Measurements from ENCODE around the gene VAV2.

VAV2 gene

DNA sequence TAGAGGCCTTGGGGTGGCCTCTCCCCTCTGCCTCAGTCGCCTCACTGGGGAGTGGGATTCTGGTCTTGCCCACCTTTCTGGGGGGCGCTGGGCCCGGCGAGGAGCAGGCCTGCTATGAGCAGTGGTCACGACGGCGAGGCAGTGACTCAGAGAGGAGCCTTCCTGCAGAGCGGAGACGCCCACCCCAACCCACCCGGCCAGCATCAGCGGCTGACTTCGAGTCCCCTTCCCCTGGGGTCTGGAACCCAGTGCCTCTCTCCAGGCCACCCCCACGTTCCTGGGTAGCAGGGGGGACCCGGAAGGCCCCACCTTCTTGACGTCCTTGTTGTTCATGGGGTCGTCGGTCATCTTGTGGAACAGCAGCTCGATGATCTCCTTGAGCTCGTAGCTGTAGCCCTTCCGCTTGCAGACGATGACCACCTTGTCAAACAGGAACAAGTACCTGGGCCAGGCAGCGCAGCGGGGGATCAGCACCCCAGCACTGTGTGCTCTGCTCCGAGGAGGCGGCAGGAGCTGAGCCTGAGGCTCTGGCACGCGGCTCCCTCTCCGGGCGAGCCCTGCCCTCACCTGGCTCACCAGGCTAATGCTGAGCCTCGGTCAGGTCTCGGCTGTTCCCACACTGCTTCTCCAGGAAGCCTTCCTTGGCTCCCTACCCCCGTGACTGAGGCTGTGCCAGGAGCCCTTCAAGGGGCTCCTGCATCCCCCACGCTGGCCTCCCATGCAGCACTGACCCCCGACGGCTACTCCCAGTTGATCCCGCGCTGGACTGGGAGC, 203.9 kb downstream of the VAV2 start:
- H3K36me3 ChIP-seq (ENCODE audit: insufficient read depth, low read length), result no peaks in the 10 kb centered on the region
- no peak overlapping the region for H3K4me3 ChIP-seq (ENCODE audit: low read depth, low read length)
- H3K27me3 ChIP-seq (ENCODE audit: insufficient read depth, low read length), result no peaks in the 10 kb centered on the region
- no peaks in the 10 kb centered on the region for H3K79me2 ChIP-seq (ENCODE audit: control insufficient read depth, insufficient read depth, low read length, unreplicated experiment)
- peaks cover 2% of the 10 kb centered on the region for H3K4me1 ChIP-seq (ENCODE audit: control insufficient read depth, insufficient read depth, low read length, unreplicated experiment)
- H2AFZ ChIP-seq (ENCODE audit: low read length, unreplicated experiment), result no peak overlapping the region
- no peak overlapping the region for H3K27ac ChIP-seq (ENCODE audit: low read depth, low read length)

DNA sequence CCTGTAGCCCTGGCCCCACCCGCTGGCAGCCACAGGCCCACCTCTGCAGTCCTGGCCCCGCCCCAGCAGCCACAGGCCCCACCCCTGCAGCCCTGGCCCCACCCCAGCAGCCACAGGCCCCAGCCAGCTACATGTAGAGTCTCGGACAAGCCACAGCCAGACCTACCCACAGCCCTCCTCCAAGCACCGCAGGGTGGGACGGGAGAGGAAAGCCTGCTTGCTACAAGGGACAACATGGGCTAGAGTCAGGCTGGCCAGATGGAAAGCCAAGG, 204.4 kb downstream of the VAV2 start:
- H3K27ac ChIP-seq (ENCODE audit: low read depth, low read length), result no peak overlapping the region
- no peaks in the 10 kb centered on the region for H3K36me3 ChIP-seq (ENCODE audit: insufficient read depth, low read length)

DNA sequence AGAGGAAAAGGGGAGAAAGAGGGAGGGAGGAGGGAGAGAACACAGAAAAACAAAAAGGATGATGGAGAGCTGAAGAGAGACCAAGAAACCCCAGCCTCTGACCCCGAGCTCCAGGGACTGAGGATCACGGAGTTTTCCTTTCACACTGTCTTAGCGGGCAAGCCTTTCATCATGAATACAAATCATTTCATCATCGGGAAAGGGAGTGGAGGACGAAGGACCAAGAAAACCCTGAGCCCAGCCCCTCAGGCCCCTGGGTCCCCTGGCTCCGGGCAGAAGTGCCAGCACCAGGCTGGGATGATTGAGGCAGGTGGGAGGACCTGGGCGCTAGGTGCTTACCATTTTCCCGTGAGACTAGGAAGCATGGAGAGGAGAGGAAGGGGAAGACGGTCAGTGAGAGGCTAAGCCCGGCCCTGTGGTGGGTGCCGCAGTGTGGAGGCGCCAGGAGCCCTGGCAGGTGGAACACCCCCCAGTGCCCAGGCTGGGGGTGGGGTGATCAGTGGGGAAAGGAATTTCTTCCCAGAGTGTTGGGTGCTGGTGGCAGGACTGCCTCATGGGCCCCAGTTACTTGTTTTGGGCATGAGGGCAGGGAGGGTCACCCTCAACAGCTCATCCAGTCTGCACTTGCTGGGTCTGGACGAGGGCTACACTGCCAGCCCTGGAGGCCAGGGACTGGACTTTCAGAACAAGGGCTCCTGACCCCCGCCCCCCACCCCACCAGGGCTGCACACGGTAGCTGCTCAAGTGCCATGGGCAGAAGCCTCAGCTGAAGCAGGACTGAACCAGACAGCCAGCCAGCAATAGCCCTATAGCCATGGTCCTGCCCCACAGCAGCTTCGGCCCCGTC, 205.0 kb downstream of the VAV2 start:
- Histone ChIP-seq H3K4me1 (ENCODE audit: control insufficient read depth, insufficient read depth, low read length, unreplicated experiment) (no peaks in the 10 kb centered on the region), H3K27me3 (ENCODE audit: insufficient read depth, low read length) (no peaks in the 10 kb centered on the region), H3K4me3 (ENCODE audit: low read depth, low read length) (no peak overlapping the region), H3K79me2 (ENCODE audit: control insufficient read depth, insufficient read depth, low read length, unreplicated experiment) (no peaks in the 10 kb centered on the region), H3K36me3 (ENCODE audit: insufficient read depth, low read length) (no peaks in the 10 kb centered on the region), H3K27ac (ENCODE audit: low read depth, low read length) (no peak overlapping the region), H2AFZ (ENCODE audit: low read length, unreplicated experiment) (no peak overlapping the region)

More for the DNA sequence above, 204.4 kb downstream of the VAV2 start:
- H3K27me3 ChIP-seq (ENCODE audit: insufficient read depth, low read length), result no peaks in the 10 kb centered on the region
- no peak overlapping the region for H2AFZ ChIP-seq (ENCODE audit: low read length, unreplicated experiment)
- H3K4me3 ChIP-seq (ENCODE audit: low read depth, low read length), result no peak overlapping the region
- H3K4me1 ChIP-seq (ENCODE audit: control insufficient read depth, insufficient read depth, low read length, unreplicated experiment), result no peaks in the 10 kb centered on the region
- H3K79me2 ChIP-seq (ENCODE audit: control insufficient read depth, insufficient read depth, low read length, unreplicated experiment), result no peaks in the 10 kb centered on the region

DNA sequence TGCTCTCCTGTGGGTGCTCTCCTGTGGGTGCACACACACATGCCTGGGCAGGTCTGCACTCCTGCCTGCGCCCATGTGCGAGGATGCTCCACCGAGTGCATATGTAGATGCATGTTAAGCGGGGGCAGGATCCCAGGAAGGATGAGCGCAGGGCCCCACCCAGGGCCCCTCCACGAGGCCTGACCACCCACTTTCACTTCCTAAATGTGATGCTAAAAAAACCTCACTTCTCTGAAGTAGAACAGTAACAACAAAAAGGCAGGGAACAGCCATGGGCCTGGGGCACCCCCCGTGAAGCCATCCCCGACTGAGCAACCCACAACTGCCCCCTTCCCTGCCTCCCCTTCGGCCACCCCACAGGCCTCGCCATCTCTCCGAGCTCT, 205.8 kb downstream of the VAV2 start:
- Histone ChIP-seq H3K4me3 (ENCODE audit: low read depth, low read length) (no peak overlapping the region), H3K4me1 (ENCODE audit: control insufficient read depth, insufficient read depth, low read length, unreplicated experiment) (no peaks in the 10 kb centered on the region), H3K79me2 (ENCODE audit: control insufficient read depth, insufficient read depth, low read length, unreplicated experiment) (no peaks in the 10 kb centered on the region), H3K27ac (ENCODE audit: low read depth, low read length) (no peak overlapping the region), H3K36me3 (ENCODE audit: insufficient read depth, low read length) (no peaks in the 10 kb centered on the region), H3K27me3 (ENCODE audit: insufficient read depth, low read length) (no peaks in the 10 kb centered on the region), H2AFZ (ENCODE audit: low read length, unreplicated experiment) (no peak overlapping the region)

DNA sequence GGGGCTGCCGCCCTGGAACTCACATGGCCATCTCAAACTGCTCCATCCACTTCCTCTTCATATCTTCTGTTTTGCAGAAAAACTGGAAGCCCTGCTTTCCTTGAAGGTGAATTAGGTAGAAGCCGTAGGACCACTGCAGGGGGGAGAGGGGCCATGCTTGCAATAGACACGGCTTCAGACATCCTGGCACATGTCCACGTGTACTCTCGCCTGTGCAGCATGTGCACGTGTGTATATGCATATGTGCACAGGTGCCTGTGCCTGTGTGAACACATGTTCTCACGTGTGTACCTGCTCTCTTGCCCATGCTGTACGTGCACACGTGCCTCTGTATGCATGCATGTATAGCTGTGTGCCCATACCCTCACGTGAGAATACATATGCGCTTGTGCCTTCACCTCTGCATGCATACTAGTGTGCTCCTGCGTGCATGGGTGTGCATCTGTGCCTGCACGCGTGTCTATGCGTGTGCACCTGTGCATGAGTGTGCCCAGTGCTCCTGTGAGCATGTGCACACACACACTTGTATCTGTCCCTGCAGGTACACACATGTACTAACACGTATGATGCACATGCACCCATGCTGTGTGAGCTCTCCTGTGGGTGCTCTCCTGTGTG, 206.3 kb downstream of the VAV2 start:
- H3K27ac ChIP-seq (ENCODE audit: low read depth, low read length), result no peak overlapping the region
- H3K27me3 ChIP-seq (ENCODE audit: insufficient read depth, low read length), result no peaks in the 10 kb centered on the region
- H2AFZ ChIP-seq (ENCODE audit: low read length, unreplicated experiment), result no peak overlapping the region
- no peaks in the 10 kb centered on the region for H3K79me2 ChIP-seq (ENCODE audit: control insufficient read depth, insufficient read depth, low read length, unreplicated experiment)
- no peak overlapping the region for H3K4me3 ChIP-seq (ENCODE audit: low read depth, low read length)
- no peaks in the 10 kb centered on the region for H3K36me3 ChIP-seq (ENCODE audit: insufficient read depth, low read length)
- H3K4me1 ChIP-seq (ENCODE audit: control insufficient read depth, insufficient read depth, low read length, unreplicated experiment), result no peaks in the 10 kb centered on the region

DNA sequence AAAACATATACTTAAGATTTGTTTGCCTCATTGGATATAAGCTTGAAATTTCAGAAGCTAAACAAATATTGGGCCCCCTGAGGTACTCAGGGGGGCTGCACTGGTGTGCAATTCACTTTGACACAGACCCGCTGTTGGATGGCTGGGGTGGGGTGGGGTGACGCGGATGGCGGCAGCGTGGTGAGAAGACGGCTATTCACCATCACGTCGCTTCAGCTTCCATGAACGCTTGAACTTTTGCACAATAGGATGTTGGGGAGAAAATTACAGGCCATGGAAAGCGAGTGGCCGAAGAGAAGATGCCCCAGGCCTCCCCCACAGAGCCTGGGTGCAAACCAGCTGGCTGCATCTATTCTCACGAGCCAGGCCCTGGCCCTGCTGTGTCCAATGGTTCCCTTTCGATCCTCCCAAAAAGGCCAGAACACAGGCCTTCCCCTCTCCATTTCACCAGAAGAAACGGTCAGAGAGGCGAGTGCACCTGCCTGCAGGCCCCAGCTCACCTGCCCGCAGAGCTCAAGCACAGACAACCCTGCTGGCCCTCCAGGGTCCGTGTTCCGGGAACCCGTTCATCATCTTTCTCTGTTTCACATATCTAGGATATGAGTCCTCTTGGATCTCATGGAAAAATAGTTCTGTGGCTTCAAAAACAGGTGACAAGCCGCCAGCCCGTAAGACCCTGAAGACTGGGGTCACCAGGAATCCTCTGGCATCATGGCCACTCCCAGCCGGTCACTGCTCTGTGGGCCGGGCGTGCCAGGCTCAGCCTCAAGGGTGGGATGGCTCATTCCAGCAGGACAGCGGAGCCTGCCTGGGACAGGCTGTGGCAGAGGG, 207.2 kb downstream of the VAV2 start:
- H3K4me1 ChIP-seq (ENCODE audit: control insufficient read depth, insufficient read depth, low read length, unreplicated experiment), result no peaks in the 10 kb centered on the region
- no peak overlapping the region for H3K4me3 ChIP-seq (ENCODE audit: low read depth, low read length)
- H3K79me2 ChIP-seq (ENCODE audit: control insufficient read depth, insufficient read depth, low read length, unreplicated experiment), result no peaks in the 10 kb centered on the region
- no peak overlapping the region for H2AFZ ChIP-seq (ENCODE audit: low read length, unreplicated experiment)
- H3K27ac ChIP-seq (ENCODE audit: low read depth, low read length), result no peak overlapping the region
- no peaks in the 10 kb centered on the region for H3K36me3 ChIP-seq (ENCODE audit: insufficient read depth, low read length)
- H3K27me3 ChIP-seq (ENCODE audit: insufficient read depth, low read length), result no peaks in the 10 kb centered on the region

DNA sequence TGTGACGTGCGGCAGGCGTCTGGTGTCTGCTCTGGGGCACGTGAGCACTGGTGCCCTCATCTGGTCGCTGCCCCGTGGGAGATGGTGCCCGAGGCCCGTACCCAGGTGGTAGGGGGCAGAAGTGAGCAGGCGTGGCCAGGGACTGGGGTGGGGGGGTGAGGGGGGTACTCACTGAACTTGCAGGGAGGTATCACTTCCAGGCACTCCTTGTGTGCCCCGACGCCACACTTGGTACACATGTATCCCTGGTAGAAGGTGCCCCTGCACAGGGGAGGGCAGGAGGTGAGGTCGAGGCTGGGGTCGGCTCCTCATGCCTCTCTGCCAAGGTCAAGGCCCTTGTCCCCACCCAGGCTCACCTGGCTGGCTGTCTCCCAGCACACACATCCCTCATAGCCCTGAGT, 208.8 kb downstream of the VAV2 start:
- Histone ChIP-seq H3K36me3 (ENCODE audit: insufficient read depth, low read length) (no peaks in the 10 kb centered on the region), H3K4me3 (ENCODE audit: low read depth, low read length) (no peak overlapping the region), H3K27ac (ENCODE audit: low read depth, low read length) (no peak overlapping the region), H3K27me3 (ENCODE audit: insufficient read depth, low read length) (no peaks in the 10 kb centered on the region), H3K79me2 (ENCODE audit: control insufficient read depth, insufficient read depth, low read length, unreplicated experiment) (no peaks in the 10 kb centered on the region), H3K4me1 (ENCODE audit: control insufficient read depth, insufficient read depth, low read length, unreplicated experiment) (no peaks in the 10 kb centered on the region), H2AFZ (ENCODE audit: low read length, unreplicated experiment) (no peak overlapping the region)

DNA sequence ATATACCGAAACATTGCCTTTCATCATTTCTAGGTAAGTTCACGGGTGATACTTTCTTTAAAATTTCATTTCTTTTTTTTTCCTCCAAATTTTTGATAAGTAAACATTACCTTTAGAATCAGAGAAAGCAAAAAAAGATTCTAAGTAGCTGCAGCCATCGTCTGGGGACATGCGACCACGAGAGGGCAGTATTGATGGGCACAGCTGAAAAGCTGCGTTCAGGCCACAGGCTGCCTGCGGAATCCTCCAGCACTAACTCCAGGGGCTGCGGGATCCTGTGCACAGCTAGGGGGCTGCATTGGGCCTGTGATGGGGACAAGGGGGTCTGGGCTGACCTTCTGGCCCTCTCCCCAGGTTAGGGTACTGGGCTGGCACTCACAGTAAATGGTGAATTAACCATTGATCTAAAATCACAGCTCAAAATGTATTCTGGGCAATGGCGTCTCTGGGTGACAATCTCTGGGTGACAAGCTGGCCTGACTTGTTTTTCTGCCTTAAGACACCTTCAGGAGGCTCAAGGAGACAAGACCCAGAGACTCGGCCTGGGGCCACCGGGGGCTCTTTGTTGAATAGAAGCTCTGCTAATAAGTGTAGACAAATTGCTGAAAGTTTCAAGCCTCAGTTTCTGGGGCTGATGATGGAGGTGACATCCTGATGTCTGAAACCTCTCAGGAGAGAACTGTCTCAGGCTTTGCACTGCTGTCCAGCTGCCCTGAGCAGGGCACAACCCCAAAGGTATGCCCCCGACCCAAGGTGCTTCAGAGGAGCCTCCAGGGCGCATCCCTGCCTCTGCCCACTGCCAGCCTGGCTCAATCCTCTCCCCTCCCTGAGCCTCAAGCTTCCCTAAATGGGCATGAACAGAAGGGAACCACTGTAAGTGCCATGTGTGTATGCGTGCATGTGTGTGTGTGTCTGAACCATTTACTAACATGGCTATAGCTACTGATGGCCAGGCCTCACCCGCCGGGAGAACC, 209.7 kb downstream of the VAV2 start:
- no peak overlapping the region for H2AFZ ChIP-seq (ENCODE audit: low read length, unreplicated experiment)
- H3K4me1 ChIP-seq (ENCODE audit: control insufficient read depth, insufficient read depth, low read length, unreplicated experiment), result no peaks in the 10 kb centered on the region
- H3K36me3 ChIP-seq (ENCODE audit: insufficient read depth, low read length), result no peaks in the 10 kb centered on the region
- no peaks in the 10 kb centered on the region for H3K79me2 ChIP-seq (ENCODE audit: control insufficient read depth, insufficient read depth, low read length, unreplicated experiment)
- H3K27ac ChIP-seq (ENCODE audit: low read depth, low read length), result no peak overlapping the region
- no peaks in the 10 kb centered on the region for H3K27me3 ChIP-seq (ENCODE audit: insufficient read depth, low read length)
- H3K4me3 ChIP-seq (ENCODE audit: low read depth, low read length), result no peak overlapping the region

DNA sequence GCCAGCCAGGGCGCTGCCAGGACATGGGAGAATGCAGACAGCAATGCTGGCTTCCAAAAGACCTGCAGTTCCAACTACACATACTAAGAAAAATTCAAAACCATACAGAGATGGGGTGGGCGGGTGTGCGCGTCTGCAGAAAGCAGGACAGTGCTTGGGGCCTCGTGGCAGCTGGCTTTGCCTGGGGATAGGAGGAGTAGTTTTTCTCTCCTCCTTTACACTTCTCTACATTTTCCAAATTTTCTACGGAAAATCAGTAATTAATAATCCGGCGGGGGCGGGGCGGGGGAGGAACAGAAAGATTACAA, 210.3 kb downstream of the VAV2 start:
- no peak overlapping the region for H3K4me3 ChIP-seq (ENCODE audit: low read depth, low read length)
- no peaks in the 10 kb centered on the region for H3K79me2 ChIP-seq (ENCODE audit: control insufficient read depth, insufficient read depth, low read length, unreplicated experiment)
- H3K27ac ChIP-seq (ENCODE audit: low read depth, low read length), result no peak overlapping the region
- peaks cover 4% of the 10 kb centered on the region; the same call in 1 of the 2 replicates for H3K36me3 ChIP-seq (ENCODE audit: insufficient read depth, low read length)
- no peaks in the 10 kb centered on the region for H3K4me1 ChIP-seq (ENCODE audit: control insufficient read depth, insufficient read depth, low read length, unreplicated experiment)
- no peaks in the 10 kb centered on the region for H3K27me3 ChIP-seq (ENCODE audit: insufficient read depth, low read length)
- H2AFZ ChIP-seq (ENCODE audit: low read length, unreplicated experiment), result no peak overlapping the region
